Ovary (tissue), 3 donors: ENCODE measurements around the gene LHFPL6.

ENCODE experiments used
- POLR2A ChIP-seq: fragments of 450-650 bp; IDR thresholded peaks from one replicate; pipeline ENCODE4 v1.6.1; 2017; ENCODE audit warnings: antibody characterized with exemption, mild to moderate bottlenecking, moderate library complexity
- TF ChIP-seq, protein P1 (sequence below), 3 donors: fragments of 450-650 bp in 2 of 3; fragments of 200-600 bp in 1 of 3; IDR thresholded peaks; one replicate each; pipeline versions ENCODE4 v1.5.1 to v1.8.0; 2016 to 2022; ENCODE audit warnings: antibody characterized with exemption in 3 of 3, mild to moderate bottlenecking in 1 of 3
- donor health status: DM: no; HTN: no; CAD: no.

DNA sequence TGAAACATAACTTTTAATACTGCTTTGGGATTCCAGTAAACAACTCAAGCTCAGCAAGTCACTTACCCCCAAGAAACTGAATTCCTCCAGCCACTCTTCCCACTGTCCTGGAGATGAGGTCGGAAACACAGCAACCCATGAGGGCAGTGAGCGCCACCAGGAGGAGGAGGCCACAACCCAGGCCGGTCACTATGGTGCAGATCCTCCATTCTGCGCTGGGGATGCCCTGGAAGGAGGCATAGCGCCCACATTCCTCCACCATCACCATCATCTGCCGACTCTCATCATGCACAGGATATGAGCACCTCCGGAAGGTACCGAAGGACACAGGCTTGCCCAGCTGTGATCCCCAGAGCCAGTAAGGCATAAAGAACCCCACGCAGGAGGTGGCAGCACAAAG, 2.2 kb downstream of the LHFPL6 start:
- TF ChIP-seq, protein P1, sequence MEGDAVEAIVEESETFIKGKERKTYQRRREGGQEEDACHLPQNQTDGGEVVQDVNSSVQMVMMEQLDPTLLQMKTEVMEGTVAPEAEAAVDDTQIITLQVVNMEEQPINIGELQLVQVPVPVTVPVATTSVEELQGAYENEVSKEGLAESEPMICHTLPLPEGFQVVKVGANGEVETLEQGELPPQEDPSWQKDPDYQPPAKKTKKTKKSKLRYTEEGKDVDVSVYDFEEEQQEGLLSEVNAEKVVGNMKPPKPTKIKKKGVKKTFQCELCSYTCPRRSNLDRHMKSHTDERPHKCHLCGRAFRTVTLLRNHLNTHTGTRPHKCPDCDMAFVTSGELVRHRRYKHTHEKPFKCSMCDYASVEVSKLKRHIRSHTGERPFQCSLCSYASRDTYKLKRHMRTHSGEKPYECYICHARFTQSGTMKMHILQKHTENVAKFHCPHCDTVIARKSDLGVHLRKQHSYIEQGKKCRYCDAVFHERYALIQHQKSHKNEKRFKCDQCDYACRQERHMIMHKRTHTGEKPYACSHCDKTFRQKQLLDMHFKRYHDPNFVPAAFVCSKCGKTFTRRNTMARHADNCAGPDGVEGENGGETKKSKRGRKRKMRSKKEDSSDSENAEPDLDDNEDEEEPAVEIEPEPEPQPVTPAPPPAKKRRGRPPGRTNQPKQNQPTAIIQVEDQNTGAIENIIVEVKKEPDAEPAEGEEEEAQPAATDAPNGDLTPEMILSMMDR (IDR thresholded peaks at IDR 0.05): no peak
- TF ChIP-seq POLR2A: no peak
